ENCODE data around the gene RPS6KA5.
"Not testable (repeated sequence)": the region's sequence is repeated elsewhere in the genome, so short reads cannot be mapped to it uniquely, and the experiment has no call there.

Gene RPS6KA5

DNA sequence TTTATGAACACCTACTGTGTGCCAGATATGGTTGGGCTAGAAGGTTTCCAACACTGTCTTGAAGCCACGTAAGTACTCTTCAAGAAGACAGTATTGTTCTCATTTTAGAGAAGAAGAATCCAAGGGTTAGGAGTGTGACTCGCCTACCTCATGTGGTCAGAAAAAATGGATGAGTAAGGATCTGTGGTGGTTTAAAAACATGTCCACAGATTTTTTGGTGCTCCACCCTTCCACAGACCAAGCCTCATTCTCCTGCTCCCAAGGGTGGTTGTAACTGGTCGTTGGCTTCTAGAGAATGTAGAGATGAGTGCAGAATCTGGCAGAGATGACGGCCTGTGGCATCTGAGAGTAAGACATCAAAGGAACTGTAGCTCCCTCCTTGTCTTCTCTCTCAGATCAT is 213.9 kb downstream of the RPS6KA5 start:
- TF ChIP-seq CTCF (IDR thresholded peaks at IDR 0.05; ENCODE audit: insufficient read depth, low read depth, low read length, missing control alignments) = no peak
- no peak overlapping the region for H3K4me3 ChIP-seq (ENCODE audit: low read length)
- DNase-seq (ENCODE audit: low read depth) = peak; percentile 50

DNA sequence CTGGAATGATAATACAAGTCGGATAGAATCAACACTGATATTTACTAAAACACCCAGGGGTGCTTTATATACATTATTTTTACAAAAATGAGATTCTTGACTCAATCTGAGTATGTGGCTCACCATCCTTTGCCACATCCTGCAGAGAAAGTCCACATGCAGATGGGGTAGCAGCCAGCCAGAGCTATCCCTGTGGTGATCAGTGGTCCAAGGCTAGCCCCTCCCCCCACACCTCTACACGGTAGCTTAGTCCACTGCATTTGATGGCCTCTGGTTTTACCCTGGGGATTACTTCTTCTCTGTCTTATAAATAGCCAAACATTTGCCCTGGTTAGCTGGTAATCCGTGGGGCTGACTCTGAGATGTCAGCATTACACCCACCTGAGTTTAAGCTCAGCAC is 216.1 kb downstream of the RPS6KA5 start:
- no peak for TF ChIP-seq CTCF (IDR thresholded peaks at IDR 0.05; ENCODE audit: insufficient read depth, low read depth, low read length, missing control alignments)
- no peak for DNase-seq (ENCODE audit: low read depth)

DNA sequence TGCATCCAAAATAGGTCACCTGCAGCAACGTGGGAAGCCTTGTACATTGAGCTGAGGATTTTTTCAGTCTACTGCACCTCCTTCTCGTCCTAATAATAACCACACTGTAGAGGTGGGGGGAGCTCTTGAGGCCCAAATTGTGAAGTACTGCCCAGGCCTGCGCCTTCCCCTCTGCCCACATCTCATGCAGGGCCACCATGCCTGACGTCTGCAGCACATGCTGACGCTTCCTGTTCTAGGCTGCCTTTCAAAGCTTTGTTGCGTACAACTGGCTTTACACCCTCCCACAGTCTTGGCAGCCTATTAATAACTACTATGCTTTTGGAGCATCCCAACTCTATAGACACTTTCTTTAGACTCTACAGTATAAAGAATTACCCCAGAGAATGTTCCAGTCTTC is 217.7 kb downstream of the RPS6KA5 start:
- no peak for DNase-seq (ENCODE audit: low read depth)
- no peak overlapping the region for H3K4me3 ChIP-seq (ENCODE audit: low read length)
- TF ChIP-seq CTCF (IDR thresholded peaks at IDR 0.05; ENCODE audit: insufficient read depth, low read depth, low read length, missing control alignments) = no peak

More for the DNA sequence above, 216.1 kb downstream of the RPS6KA5 start:
- H3K4me3 ChIP-seq (ENCODE audit: low read length) = no peak overlapping the region

DNA sequence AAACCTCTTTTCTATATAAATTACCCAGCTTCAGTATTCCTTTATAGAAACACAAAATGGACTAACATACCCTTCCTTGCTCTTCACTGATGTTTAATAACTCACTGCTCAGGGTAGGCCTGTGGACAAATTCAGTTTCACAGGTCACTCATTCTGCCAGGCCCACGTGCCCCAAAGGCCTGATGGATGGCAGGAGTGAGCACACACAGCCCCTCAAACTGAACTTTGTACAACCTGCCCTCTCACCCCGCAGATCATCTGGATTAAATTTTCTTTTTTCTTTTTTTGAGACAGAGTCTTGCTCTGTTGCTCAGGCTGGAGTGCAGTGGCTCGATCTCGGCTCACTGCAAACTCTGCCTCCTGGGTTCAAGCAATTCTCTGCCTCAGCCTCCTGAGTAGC is 219.8 kb downstream of the RPS6KA5 start:
- H3K4me3 ChIP-seq (ENCODE audit: low read length) = not testable (repeated sequence)

DNA sequence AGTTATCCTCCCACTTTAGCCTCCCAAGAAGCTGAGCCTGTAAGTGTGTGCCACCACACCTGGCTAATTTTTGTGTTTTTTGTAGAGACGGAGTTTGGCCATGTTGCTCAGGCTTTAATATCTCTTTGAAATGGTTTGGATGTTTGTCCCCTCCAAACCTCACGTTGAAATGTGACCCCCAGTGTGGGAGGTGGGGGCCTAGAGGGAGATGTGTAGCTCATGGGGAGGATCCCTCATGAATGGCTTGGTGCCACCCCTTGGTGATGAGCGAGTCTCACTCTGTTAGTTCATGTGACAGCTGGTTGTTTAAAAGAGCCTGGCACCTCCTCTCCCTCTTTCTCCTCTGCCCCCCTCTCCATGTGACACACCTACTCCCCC is 220.6 kb downstream of the RPS6KA5 start:
- no peak for DNase-seq (ENCODE audit: low read depth)
- no peak for TF ChIP-seq CTCF (IDR thresholded peaks at IDR 0.05; ENCODE audit: insufficient read depth, low read depth, low read length, missing control alignments)
- H3K4me3 ChIP-seq (ENCODE audit: low read length) = no peak overlapping the region

More for the DNA sequence above, 219.8 kb downstream of the RPS6KA5 start:
- DNase-seq (ENCODE audit: low read depth) = not testable (repeated sequence)

DNA sequence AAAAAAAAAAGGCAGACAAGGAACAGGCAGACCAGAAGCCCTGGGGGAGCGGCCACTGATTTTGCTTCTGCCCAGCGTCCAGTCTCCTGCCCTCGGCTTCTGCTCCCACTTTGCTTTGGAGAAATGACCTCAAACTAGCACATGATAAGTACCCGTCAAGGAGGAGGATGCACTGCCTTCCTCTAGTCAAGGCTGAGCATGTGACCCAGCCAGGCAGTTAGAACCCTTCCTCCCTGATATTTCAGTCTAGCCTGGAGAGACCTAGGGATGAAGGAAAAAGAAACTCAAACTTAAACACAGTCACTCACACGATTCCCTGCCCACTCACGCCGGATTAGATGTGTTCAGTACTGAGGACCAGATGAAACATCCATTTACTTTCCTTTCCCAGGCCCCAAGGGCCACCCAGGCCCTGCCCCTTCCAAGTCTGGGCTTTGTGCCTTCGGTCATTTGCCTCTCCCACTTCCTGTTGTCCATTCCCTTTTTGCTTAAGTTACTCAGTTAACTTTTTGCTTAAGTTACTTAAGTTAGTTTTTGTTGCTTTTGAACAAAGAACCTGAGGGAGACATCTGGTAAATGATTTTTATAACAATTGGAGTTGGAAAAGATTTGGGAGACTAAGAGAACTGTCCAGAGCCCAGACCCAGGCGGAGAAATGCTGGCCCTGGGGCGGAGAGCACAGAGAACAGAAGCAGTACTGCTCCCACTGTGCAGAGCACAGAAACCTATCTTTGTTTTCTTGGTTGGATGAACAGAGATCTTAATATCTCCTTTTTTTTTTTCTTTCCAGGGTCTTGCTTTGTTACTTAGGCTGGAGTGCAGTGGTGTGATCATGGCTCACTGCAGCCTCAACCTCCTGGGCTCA is 221.2 kb downstream of the RPS6KA5 start:
- no peak for DNase-seq (ENCODE audit: low read depth)
- H3K4me3 ChIP-seq (ENCODE audit: low read length) = no peak overlapping the region
- TF ChIP-seq CTCF (IDR thresholded peaks at IDR 0.05; ENCODE audit: insufficient read depth, low read depth, low read length, missing control alignments) = no peak

- H3K4me3 ChIP-seq (ENCODE audit: low read length); DNase-seq (ENCODE audit: low read depth): not testable (repeated sequence)
Observed at GRCh38 chr14:90838531-90838930, 221.9 kb downstream of the RPS6KA5 start.

DNA sequence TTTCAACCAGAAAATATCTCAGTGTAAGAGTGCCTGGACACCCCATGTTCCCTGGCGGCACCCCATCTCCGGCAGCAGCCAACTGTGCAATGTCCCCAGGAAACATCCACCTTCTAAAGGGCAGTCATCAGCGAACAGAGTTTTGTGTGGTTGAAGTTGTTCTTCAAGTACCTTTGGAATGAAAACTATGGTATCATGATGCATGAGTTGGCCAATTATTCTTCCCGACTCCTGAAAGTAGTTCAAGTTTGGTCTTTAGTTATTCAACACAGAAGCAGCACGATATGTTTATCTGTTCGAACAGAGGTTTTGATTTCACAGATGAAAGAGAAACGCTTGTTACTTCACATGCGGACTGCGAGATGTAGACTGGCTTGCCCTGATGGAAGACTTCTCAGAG is 223.1 kb downstream of the RPS6KA5 start:
- no peak for TF ChIP-seq CTCF (IDR thresholded peaks at IDR 0.05; ENCODE audit: insufficient read depth, low read depth, low read length, missing control alignments)
- H3K4me3 ChIP-seq (ENCODE audit: low read length) = no peak overlapping the region
- DNase-seq (ENCODE audit: low read depth) = no peak
